OCI-LY7 (cell line): ENCODE measurements around the gene KLHL26.

Experiments
- CTCF ChIP-seq: fragments of 200-600 bp; sonication (generic); conservative IDR thresholded peaks from 2 replicates; pipeline ENCODE4 v1.5.1; 2014; ENCODE audit warnings: mild to moderate bottlenecking, antibody characterized with exemption, low read length, moderate library complexity, mixed read lengths
- EZH2phosphoT487 ChIP-seq: fragments of 200-600 bp; sonication (generic); IDR thresholded peaks from 2 replicates; pipeline ENCODE4 v1.6.1; 2018; ENCODE audit warnings: low read depth, borderline replicate concordance, mild to moderate bottlenecking, mixed run types, antibody characterized with exemption, low read length, moderate library complexity, mixed read lengths

GRCh38 chr19:18647807-18648206, 11.0 kb downstream of the KLHL26 start:
- TF ChIP-seq CTCF (no peak), EZH2phosphoT487 (no peak)
